HepG2 (cell line): Measurements from ENCODE around the gene CRY1. TPM values are rescaled to one million over a fixed set of nuclear protein-coding genes. Genes with fewer than 3 reads are reported as not detected.

Experiments
- FOXC1 ChIP-seq: sonication (generic); formaldehyde crosslinking; IDR thresholded peaks from 2 replicates; pipeline ENCODE4 v1.8.0; 2022; ENCODE audit warnings: mild to moderate bottlenecking, missing genetic modification reagents, borderline replicate concordance
- HDAC2 ChIP-seq: sonication (generic); formaldehyde crosslinking; IDR thresholded peaks from 2 replicates; pipeline ENCODE4 v1.4.0; 2020; ENCODE audit warnings: missing genetic modification reagents
- HMG20B ChIP-seq: conservative IDR thresholded peaks from 2 replicates; pipeline ENCODE4 v1.6.1; 2016; ENCODE audit warnings: missing genetic modification reagents, missing compliant biosample characterization
- HNRNPK ChIP-seq: fragments of 200-400 bp; formaldehyde crosslinking; IDR thresholded peaks from 2 replicates; pipeline ENCODE4 v1.6.1; 2018; ENCODE audit warnings: low read length, low read depth, moderate library complexity, mild to moderate bottlenecking; ENCODE audit not compliant: poor library complexity, severe bottlenecking
- HOXA9 ChIP-seq: sonication (generic); formaldehyde crosslinking; IDR thresholded peaks from 2 replicates; pipeline ENCODE4 v1.8.1; 2022; ENCODE audit warnings: missing genetic modification reagents, mild to moderate bottlenecking, moderate library complexity, borderline replicate concordance
- KAT7 ChIP-seq: IDR thresholded peaks from 2 replicates; pipeline ENCODE4 v1.6.1; 2018; ENCODE audit warnings: borderline replicate concordance, missing compliant biosample characterization
- PHF5A ChIP-seq: IDR thresholded peaks from one replicate; pipeline ENCODE4 v1.6.1; 2018; ENCODE audit warnings: low read depth, missing genetic modification reagents; ENCODE audit not compliant: unreplicated experiment
- PLRG1 ChIP-seq: fragments of 450-650 bp; conservative IDR thresholded peaks from 2 replicates; pipeline ENCODE4 v1.6.1; 2016
- SMARCE1 ChIP-seq: fragments of 450-650 bp; IDR thresholded peaks from 2 replicates; pipeline ENCODE4 v1.6.1; 2017; ENCODE audit warnings: borderline replicate concordance
- SMYD3 ChIP-seq: sonication (generic); formaldehyde crosslinking; IDR thresholded peaks from 2 replicates; pipeline ENCODE4 v1.8.1; 2023; ENCODE audit warnings: mild to moderate bottlenecking, missing genetic modification reagents
- TCF12 ChIP-seq, 2 experiments: fragments of 450-650 bp in 1 of 2; sonication (generic) in 1 of 2; formaldehyde crosslinking in 1 of 2; IDR thresholded peaks; 2 replicates each; pipeline versions ENCODE4 v1.6.1 to v1.8.0; 2017 to 2022; ENCODE audit warnings: antibody characterized with exemption in 1 of 2, mild to moderate bottlenecking in 1 of 2, missing genetic modification reagents in 1 of 2, moderate library complexity in 1 of 2
- ZBTB38 ChIP-seq: sonication (generic); formaldehyde crosslinking; IDR thresholded peaks from 2 replicates; pipeline ENCODE4 v1.5.1; 2020; ENCODE audit warnings: mild to moderate bottlenecking, missing genetic modification reagents
- ZNF570 ChIP-seq: sonication (generic); formaldehyde crosslinking; IDR thresholded peaks from 2 replicates; pipeline ENCODE4 v1.4.0; 2020; ENCODE audit warnings: mild to moderate bottlenecking, missing genetic modification reagents, borderline replicate concordance
- ZNF784 ChIP-seq: sonication (generic); formaldehyde crosslinking; IDR thresholded peaks from 2 replicates; pipeline ENCODE4 v1.5.1; 2020; ENCODE audit warnings: missing genetic modification reagents, mild to moderate bottlenecking, borderline replicate concordance
- polyA plus RNA-seq, 8 experiments: library from polyadenylated mRNA; depleted of rRNA in 3 of 8; stranded (reverse) in 7 of 8; unstranded in 1 of 8; fragments of >200 nt; fragmentation: Illumina TruSeq in 4 of 8; extraction: Trizol in 4 of 8; gene quantifications; 2 replicates each; pipeline versions ENCODE4 v1.2.1 to v1.2.3, GENCODE V29; 2011 to 2016; ENCODE audit warnings: low read depth in 4 of 8, missing spikeins in 1 of 8, mixed read lengths in 1 of 8; ENCODE audit not compliant: insufficient read depth in 1 of 8
- total RNA-seq, 5 experiments: library from RNA; depleted of rRNA; stranded (reverse); fragments of >200 nt; fragmentation: Illumina TruSeq; extraction: Trizol; gene quantifications; 2 replicates each; pipeline ENCODE4 v1.2.3, GENCODE V29; 2016; ENCODE audit warnings: low read depth in 1 of 5
- TF ChIP-seq, protein P1 (sequence below): sonication (generic); formaldehyde crosslinking; IDR thresholded peaks from 2 replicates; pipeline ENCODE4 v1.4.0; 2020; ENCODE audit warnings: missing genetic modification reagents
- TF ChIP-seq, protein P2 (sequence below): sonication (generic); formaldehyde crosslinking; IDR thresholded peaks from one replicate; pipeline ENCODE4 v1.5.1; 2020; ENCODE audit warnings: mild to moderate bottlenecking, missing genetic modification reagents; ENCODE audit errors: not compliant biosample characterization

Gene CRY1
- total and polyA plus RNA-seq, 2 of the 13 experiments (the other 11 are each of a cell fraction or from before 2014, with no cell fraction given) = 11.4 to 13.9 TPM

GRCh38 chr12:106955377-106956047 is 137.8 kb downstream of the CRY1 start, which contains the start of gene TMEM263 (continued):
- TF ChIP-seq HMG20B (CRISPR knock-in tag) (no peak), ZNF784 (CRISPR knock-in tag) (no peak; the same call in 1 of the 2 replicates), SMARCE1 (no peak), ZBTB38 (CRISPR knock-in tag) (no peak; the same call in 1 of the 2 replicates), HOXA9 (CRISPR knock-in tag) (peak; percentile 72; the same call in 1 of the 2 replicates), SMYD3 (CRISPR knock-in tag) (no peak), KAT7 (CRISPR knock-in tag) (peak; percentile 55; the same call in 1 of the 2 replicates), PLRG1 (no peak), HNRNPK (no peak), HDAC2 (CRISPR knock-in tag) (peak; percentile 62), TCF12 (IDR thresholded peaks at IDR 0.05) (no peak), TCF12 (CRISPR knock-in tag; IDR thresholded peaks at IDR 0.05) (no peak), PHF5A (CRISPR knock-in tag) (peak; percentile 64), FOXC1 (CRISPR knock-in tag) (peak; percentile 63), ZNF570 (CRISPR knock-in tag) (no peak)
- TF ChIP-seq, protein P1, sequence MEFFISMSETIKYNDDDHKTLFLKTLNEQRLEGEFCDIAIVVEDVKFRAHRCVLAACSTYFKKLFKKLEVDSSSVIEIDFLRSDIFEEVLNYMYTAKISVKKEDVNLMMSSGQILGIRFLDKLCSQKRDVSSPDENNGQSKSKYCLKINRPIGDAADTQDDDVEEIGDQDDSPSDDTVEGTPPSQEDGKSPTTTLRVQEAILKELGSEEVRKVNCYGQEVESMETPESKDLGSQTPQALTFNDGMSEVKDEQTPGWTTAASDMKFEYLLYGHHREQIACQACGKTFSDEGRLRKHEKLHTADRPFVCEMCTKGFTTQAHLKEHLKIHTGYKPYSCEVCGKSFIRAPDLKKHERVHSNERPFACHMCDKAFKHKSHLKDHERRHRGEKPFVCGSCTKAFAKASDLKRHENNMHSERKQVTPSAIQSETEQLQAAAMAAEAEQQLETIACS (CRISPR knock-in tag) = peak; percentile 66
- TF ChIP-seq, protein P2, sequence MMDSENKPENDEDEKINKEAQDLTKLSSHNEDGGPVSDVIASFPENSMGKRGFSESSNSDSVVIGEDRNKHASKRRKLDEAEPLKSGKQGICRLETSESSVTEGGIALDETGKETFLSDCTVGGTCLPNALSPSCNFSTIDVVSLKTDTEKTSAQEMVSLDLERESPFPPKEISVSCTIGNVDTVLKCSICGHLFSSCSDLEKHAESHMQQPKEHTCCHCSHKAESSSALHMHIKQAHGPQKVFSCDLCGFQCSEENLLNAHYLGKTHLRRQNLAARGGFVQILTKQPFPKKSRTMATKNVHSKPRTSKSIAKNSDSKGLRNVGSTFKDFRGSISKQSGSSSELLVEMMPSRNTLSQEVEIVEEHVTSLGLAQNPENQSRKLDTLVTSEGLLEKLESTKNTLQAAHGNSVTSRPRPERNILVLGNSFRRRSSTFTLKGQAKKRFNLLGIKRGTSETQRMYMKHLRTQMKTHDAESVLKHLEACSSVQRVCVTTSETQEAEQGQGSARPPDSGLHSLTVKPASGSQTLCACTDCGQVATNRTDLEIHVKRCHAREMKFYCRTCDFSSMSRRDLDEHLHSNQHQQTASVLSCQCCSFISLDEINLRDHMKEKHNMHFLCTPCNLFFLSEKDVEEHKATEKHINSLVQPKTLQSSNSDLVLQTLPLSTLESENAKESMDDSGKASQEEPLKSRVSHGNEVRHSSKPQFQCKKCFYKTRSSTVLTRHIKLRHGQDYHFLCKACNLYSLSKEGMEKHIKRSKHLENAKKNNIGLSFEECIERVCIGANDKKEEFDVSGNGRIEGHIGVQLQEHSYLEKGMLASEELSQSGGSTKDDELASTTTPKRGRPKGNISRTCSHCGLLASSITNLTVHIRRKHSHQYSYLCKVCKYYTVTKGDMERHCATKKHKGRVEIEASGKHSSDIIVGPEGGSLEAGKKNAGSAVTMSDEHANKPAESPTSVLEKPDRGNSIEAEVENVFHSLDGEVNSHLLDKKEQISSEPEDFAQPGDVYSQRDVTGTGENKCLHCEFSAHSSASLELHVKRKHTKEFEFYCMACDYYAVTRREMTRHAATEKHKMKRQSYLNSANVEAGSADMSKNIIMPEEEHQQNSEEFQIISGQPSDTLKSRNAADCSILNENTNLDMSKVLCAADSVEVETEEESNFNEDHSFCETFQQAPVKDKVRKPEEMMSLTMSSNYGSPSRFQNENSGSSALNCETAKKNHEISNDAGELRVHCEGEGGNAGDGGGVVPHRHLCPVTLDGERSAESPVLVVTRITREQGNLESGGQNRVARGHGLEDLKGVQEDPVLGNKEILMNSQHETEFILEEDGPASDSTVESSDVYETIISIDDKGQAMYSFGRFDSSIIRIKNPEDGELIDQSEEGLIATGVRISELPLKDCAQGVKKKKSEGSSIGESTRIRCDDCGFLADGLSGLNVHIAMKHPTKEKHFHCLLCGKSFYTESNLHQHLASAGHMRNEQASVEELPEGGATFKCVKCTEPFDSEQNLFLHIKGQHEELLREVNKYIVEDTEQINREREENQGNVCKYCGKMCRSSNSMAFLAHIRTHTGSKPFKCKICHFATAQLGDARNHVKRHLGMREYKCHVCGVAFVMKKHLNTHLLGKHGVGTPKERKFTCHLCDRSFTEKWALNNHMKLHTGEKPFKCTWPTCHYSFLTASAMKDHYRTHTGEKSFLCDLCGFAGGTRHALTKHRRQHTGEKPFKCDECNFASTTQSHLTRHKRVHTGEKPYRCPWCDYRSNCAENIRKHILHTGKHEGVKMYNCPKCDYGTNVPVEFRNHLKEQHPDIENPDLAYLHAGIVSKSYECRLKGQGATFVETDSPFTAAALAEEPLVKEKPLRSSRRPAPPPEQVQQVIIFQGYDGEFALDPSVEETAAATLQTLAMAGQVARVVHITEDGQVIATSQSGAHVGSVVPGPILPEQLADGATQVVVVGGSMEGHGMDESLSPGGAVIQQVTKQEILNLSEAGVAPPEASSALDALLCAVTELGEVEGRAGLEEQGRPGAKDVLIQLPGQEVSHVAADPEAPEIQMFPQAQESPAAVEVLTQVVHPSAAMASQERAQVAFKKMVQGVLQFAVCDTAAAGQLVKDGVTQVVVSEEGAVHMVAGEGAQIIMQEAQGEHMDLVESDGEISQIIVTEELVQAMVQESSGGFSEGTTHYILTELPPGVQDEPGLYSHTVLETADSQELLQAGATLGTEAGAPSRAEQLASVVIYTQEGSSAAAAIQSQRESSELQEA (CRISPR knock-in tag) = no peak
